GM12872 (cell line): ENCODE data around the gene RGS6.

Source experiments
- CTCF ChIP-seq: IDR thresholded peaks from 3 replicates; pipeline ENCODE4 v1.5.1; 2011; ENCODE audit warnings: low read depth, mild to moderate bottlenecking, low read length, moderate library complexity; ENCODE audit not compliant: insufficient read depth

RGS6 gene

GRCh38 chr14:71959055-71959454, 26.8 kb downstream of the RGS6 start:
- no peak for TF ChIP-seq CTCF

- no peak for TF ChIP-seq CTCF
Measured at GRCh38 chr14:71960494-71961353, 28.5 kb downstream of the RGS6 start.

- TF ChIP-seq CTCF = no peak
Measured at GRCh38 chr14:71961972-71962371, 29.7 kb downstream of the RGS6 start.

- TF ChIP-seq CTCF = no peak
Measured at GRCh38 chr14:71964716-71965115, 32.5 kb downstream of the RGS6 start.

DNA sequence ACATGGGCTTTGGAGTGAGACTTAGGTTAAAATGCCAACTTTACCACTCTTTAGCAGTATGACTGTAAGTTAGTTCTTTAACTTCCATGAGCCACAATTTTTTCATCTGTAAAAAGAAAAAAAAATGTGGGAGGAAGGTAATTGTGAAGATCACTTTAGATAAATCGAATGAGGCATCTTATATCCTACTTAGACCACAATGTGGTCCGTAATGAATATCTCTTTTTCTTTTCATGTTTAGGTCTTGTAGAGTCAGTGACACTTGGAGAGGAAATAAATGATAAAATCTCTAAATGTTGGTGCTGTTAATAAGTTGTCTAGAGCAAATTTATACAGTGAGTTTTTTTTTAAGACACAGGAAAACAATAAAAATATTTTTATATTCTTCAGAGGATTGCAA, 34.3 kb downstream of the RGS6 start:
- no peak for TF ChIP-seq CTCF

GRCh38 chr14:71967704-71968103, 35.5 kb downstream of the RGS6 start:
- no peak for TF ChIP-seq CTCF

- TF ChIP-seq CTCF = no peak
Measured at GRCh38 chr14:71970272-71970671, 38.0 kb downstream of the RGS6 start.
